GM11168 (cell line): Measurements from ENCODE around the gene NDUFAF8.

Experiments
- in situ Hi-C: fragments of 300-500 bp; cut with MboI; formaldehyde crosslinking; loops from one replicate; pipeline ENCODE4 v1.12.0; 2022; ENCODE audit warnings: low sequenced_read_pairs; ENCODE audit not compliant: unreplicated experiment

NDUFAF8 gene

GRCh38 chr17:81287741-81288430 lies 48.8 kb downstream of the NDUFAF8 start:
- in situ Hi-C loops: loop anchor here (25.0 kb wide), 1 partner anchor 199 kb away; no protein-coding TSS in a partner anchor

- in situ Hi-C loops: loop anchor here (25.0 kb wide), 1 partner anchor 199 kb away; no protein-coding TSS in a partner anchor
Measured at GRCh38 chr17:81288715-81289114, 49.6 kb downstream of the NDUFAF8 start.

GRCh38 chr17:81289627-81290026 lies 50.5 kb downstream of the NDUFAF8 start:
- in situ Hi-C loops: loop anchor here (25.0 kb wide), 1 partner anchor 198 kb away; no protein-coding TSS in a partner anchor

GRCh38 chr17:81290230-81290629 lies 51.1 kb downstream of the NDUFAF8 start:
- in situ Hi-C loops: loop anchor here (25.0 kb wide), 1 partner anchor 197 kb away; no protein-coding TSS in a partner anchor
